Ascending aorta (tissue), 2 donors: ENCODE measurements around the gene SGCG. TPM values are rescaled to one million over a fixed set of nuclear protein-coding genes. Genes with fewer than 3 reads are reported as not detected.
"Not testable (repeated sequence)": the region's sequence is repeated elsewhere in the genome, so short reads cannot be mapped to it uniquely, and the experiment has no call there.

Source experiments
- DNase-seq, 2 donors: peaks; one replicate each; pipeline ENCODE4 v3.0.0-alpha.2; 2019; ENCODE audit warnings: low spot score in 2 of 2
- H3K27ac ChIP-seq, 2 donors: fragments of 200-600 bp; sonication (generic); one replicate each; pipeline ENCODE4 v1.5.1; 2016 to 2017; ENCODE audit warnings: mild to moderate bottlenecking in 1 of 2
- H3K27me3 ChIP-seq: fragments of 200-600 bp; sonication (generic); one replicate; pipeline ENCODE4 v1.5.1; 2017
- H3K36me3 ChIP-seq, 2 donors: fragments of 200-600 bp; sonication (generic); one replicate each; pipeline ENCODE4 v1.5.1; 2016
- H3K4me1 ChIP-seq, 2 donors: fragments of 200-600 bp; sonication (generic); one replicate each; pipeline ENCODE4 v1.5.1; 2016 to 2017; ENCODE audit warnings: mild to moderate bottlenecking in 1 of 2
- H3K4me3 ChIP-seq, 2 donors: fragments of 200-600 bp; sonication (generic); one replicate each; pipeline ENCODE4 v1.5.1; 2016 to 2017; ENCODE audit warnings: mild to moderate bottlenecking in 1 of 2
- H3K9me3 ChIP-seq, 2 donors: fragments of 200-600 bp; sonication (generic); one replicate each; pipeline ENCODE4 v1.5.1; 2016
- intact Hi-C: fragments of 100-400 bp; cut with DNase I; formaldehyde crosslinking; loops from one replicate; pipeline ENCODE4 v1.15.1; 2023
- total RNA-seq: library from RNA; depleted of rRNA; stranded (reverse); fragments of >200 nt; gene quantifications from one replicate; pipeline ENCODE4 v1.1.0, GENCODE V29; 2016
- TF ChIP-seq, protein P1 (sequence below), 3 experiments: fragments of 200-600 bp in 2 of 3; fragments of 450-650 bp in 1 of 3; sonication (generic) in 2 of 3; IDR thresholded peaks; one replicate each; pipeline ENCODE4 v1.5.1; 2016 to 2019; ENCODE audit warnings: antibody characterized with exemption in 3 of 3, mild to moderate bottlenecking in 1 of 3, moderate library complexity in 1 of 3

The SGCG gene
- total RNA-seq, 1 donor from 2014 or later: not detected

- H3K36me3 ChIP-seq: no peaks in the 10 kb centered on the region
- peak overlapping the region in 1 of 2 donors; percentile 28 for H3K4me3 ChIP-seq
- H3K27ac ChIP-seq: peak overlapping the region in 1 of 2 donors; percentile 5
- DNase-seq: no peak
- H3K27me3 ChIP-seq: no peaks in the 10 kb centered on the region
- H3K4me1 ChIP-seq: peaks cover 0 to 5% of the 10 kb centered on the region in 2 donors
- intact Hi-C loops: no loop called here
- TF ChIP-seq, protein P1, sequence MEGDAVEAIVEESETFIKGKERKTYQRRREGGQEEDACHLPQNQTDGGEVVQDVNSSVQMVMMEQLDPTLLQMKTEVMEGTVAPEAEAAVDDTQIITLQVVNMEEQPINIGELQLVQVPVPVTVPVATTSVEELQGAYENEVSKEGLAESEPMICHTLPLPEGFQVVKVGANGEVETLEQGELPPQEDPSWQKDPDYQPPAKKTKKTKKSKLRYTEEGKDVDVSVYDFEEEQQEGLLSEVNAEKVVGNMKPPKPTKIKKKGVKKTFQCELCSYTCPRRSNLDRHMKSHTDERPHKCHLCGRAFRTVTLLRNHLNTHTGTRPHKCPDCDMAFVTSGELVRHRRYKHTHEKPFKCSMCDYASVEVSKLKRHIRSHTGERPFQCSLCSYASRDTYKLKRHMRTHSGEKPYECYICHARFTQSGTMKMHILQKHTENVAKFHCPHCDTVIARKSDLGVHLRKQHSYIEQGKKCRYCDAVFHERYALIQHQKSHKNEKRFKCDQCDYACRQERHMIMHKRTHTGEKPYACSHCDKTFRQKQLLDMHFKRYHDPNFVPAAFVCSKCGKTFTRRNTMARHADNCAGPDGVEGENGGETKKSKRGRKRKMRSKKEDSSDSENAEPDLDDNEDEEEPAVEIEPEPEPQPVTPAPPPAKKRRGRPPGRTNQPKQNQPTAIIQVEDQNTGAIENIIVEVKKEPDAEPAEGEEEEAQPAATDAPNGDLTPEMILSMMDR (IDR thresholded peaks at IDR 0.05): no peak
- no peaks in the 10 kb centered on the region for H3K9me3 ChIP-seq
Observed at GRCh38 chr13:23288995-23289394, 108.2 kb downstream of the SGCG start.

DNA sequence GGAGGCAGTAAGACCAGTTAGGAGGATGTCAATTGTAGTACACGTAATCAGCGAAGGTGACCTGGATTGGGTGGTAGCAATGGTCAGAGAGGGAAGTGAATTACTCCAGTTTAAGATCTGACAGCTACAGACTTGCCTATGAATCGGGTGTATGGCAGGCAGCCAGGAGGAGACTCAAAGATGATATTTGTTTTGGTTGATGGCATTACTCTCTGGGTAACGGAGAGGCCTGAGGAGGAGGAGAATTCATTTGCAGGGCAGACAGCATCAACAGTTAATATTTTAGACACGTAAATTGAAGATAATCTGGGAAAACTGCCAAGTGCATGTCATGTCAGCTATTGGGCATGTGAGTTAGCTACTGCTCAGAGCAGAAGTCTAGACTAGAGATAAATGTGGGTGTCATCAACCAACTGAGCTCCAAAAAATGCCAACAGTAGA, 109.2 kb downstream of the SGCG start:
- Histone ChIP-seq H3K9me3 (no peaks in the 10 kb centered on the region), H3K27me3 (no peaks in the 10 kb centered on the region), H3K27ac (no peak overlapping the region), H3K4me3 (no peak overlapping the region), H3K36me3 (no peaks in the 10 kb centered on the region), H3K4me1 (peaks cover 0 to 5% of the 10 kb centered on the region in 2 donors)
- DNase-seq: no peak
- intact Hi-C loops: no loop called here
- TF ChIP-seq, protein P1 (IDR thresholded peaks at IDR 0.05): no peak

GRCh38 chr13:23292586-23292985, 111.8 kb downstream of the SGCG start:
- TF ChIP-seq, protein P1 (IDR thresholded peaks at IDR 0.05): no peak
- H3K27me3 ChIP-seq: no peaks in the 10 kb centered on the region
- H3K4me3 ChIP-seq: no peak overlapping the region
- intact Hi-C loops: no loop called here
- DNase-seq: no peak
- peaks cover 0 to 5% of the 10 kb centered on the region in 2 donors for H3K4me1 ChIP-seq
- H3K36me3 ChIP-seq: no peaks in the 10 kb centered on the region
- H3K9me3 ChIP-seq: no peaks in the 10 kb centered on the region
- H3K27ac ChIP-seq: no peak overlapping the region

GRCh38 chr13:23314837-23315236, 134.1 kb downstream of the SGCG start:
- H3K36me3 ChIP-seq, H3K4me1 ChIP-seq, H3K27ac ChIP-seq, H3K4me3 ChIP-seq, H3K27me3 ChIP-seq, DNase-seq, H3K9me3 ChIP-seq: not testable (repeated sequence)
- intact Hi-C loops: loop anchor here (5.0 kb wide), 1 partner anchor 153 kb away; no protein-coding TSS in a partner anchor

- H3K9me3 ChIP-seq: no peaks in the 10 kb centered on the region
- peak overlapping the region; percentile 63 to 86 for H3K27ac ChIP-seq
- H3K4me3 ChIP-seq: no peak overlapping the region
- H3K4me1 ChIP-seq: peaks cover 0 to 11% of the 10 kb centered on the region in 2 donors
- no peaks in the 10 kb centered on the region for H3K36me3 ChIP-seq
- TF ChIP-seq, protein P1 (IDR thresholded peaks at IDR 0.05): no peak
- no peak for DNase-seq
- H3K27me3 ChIP-seq: no peaks in the 10 kb centered on the region
- intact Hi-C loops: loop anchor here (2.0 to 10.0 kb wide), 6 partner anchors 107 to 1718 kb away; partner anchors contain the start of gene MICU2
Observed at GRCh38 chr13:23319883-23320224, 139.1 kb downstream of the SGCG start.

DNA sequence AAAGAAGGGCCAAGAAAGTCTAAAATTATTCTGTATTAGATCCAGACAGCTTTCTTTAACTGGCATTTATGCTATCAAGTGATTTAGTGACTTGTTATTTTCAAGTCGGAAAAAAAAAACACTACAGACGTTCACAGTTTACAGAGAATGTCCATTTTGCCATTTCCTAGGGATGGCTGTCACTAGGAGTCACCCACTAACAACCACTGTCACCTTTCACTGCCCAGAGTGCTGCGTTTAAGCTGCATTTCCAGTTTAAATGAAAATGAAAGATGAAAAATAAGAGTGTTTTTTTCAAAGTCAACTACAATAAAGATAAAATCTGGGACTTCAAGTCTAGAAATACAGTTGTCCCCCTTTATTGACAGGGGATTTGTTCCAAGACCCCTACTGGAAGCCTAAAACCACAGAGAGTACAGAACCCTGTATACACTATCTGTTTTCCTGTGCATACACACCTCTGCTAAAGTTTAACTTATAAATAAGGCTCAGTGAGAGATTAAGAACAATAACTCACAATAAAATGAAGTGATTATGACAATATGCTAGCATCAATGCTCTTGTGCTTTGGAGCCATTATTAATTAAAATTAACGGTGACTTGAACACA, 140.3 kb downstream of the SGCG start:
- TF ChIP-seq, protein P1 (IDR thresholded peaks at IDR 0.05): no peak
- peak overlapping the region; percentile 63 to 86 for H3K27ac ChIP-seq
- intact Hi-C loops: loop anchor here (1.0 to 10.0 kb wide), 4 partner anchors 54 to 1719 kb away; partner anchors contain the start of gene MICU2
- H3K4me1 ChIP-seq: peaks cover 0 to 11% of the 10 kb centered on the region in 2 donors
- no peaks in the 10 kb centered on the region for H3K9me3 ChIP-seq
- no peaks in the 10 kb centered on the region for H3K27me3 ChIP-seq
- DNase-seq: no peak
- no peaks in the 10 kb centered on the region for H3K36me3 ChIP-seq
- peak overlapping the region in 1 of 2 donors; percentile 31 for H3K4me3 ChIP-seq
